ENCODE results near the gene LTBP1. TPM values are rescaled to one million over a fixed set of nuclear protein-coding genes. Genes with fewer than 3 reads are reported as not detected.

The LTBP1 gene
- total and polyA plus RNA-seq, 2 experiments from 2014 or later: 157 to 211 TPM

DNA sequence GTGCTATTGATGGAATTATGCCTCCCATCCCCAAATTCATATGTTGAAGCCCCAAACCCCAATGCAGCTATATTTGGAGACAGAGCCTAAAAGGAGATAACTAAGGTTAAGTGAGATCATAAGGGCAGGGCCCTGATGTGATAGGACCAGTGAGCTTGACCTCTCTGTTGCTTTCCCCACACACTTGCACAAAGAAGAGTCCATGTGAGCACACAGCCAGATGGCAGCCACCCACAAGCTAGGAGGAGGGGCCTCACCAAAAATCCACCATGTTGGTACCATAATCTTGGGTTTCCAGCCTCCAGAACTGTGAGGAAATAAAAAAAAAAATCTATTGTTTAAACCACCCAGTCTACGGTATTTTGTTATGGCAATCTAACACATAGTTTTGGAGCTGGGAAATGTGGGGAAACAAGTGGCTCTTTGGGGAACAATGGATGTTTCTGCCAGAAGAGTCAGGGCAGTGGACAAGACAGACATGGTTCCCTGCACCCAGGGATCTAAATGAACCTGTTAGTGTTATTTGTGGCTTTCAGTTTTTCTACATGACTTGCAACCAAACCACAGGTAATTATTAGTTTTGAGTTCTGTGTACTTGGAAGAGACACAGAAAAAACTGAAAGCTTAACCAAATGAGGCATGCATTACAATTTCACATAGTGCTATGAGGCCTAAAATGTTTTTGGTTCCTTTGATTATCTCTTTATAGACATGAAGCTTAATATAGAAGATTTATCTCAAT is 259.1 kb downstream of the LTBP1 start:
- Histone ChIP-seq H3K27me3 (replicated peaks; ENCODE audit: insufficient read depth) (no peaks in the 10 kb centered on the region), H3K4me1 (ENCODE audit: insufficient read depth) (peaks cover 28% of the 10 kb centered on the region), H3K9me3 (ENCODE audit: low read depth) (no peaks in the 10 kb centered on the region), H3K27ac (no peak overlapping the region), H3K36me3 (ENCODE audit: low read depth) (no peaks in the 10 kb centered on the region), H4K20me1 (ENCODE audit: insufficient read depth) (no peaks in the 10 kb centered on the region), H3K9me2 (ENCODE audit: insufficient read depth) (no peaks in the 10 kb centered on the region), H3F3A (ENCODE audit: insufficient read depth) (peaks cover 31% of the 10 kb centered on the region), H3K4me2 (ENCODE audit: unreplicated experiment) (no peak overlapping the region), H3K9ac (no peak overlapping the region), H3K4me3 (no peak overlapping the region), H3K79me2 (ENCODE audit: insufficient read depth) (peaks cover 19% of the 10 kb centered on the region; the same call in 1 of the 2 replicates), H2AFZ (no peak overlapping the region)
- 89 to 96% methylated on average over 1 of the region's 1 CpG for WGBS, 2 experiments (ENCODE audit: low coverage in 1 of 2, low lambda C conversion rate in 2 of 2, missing lambda C conversion rate in 2 of 2)
- in situ Hi-C loops (cut with MboI): no loop called here
- TF ChIP-seq EZH2phosphoT487 (IDR thresholded peaks at IDR 0.05; ENCODE audit: insufficient read depth, low read depth): no peak
- TF ChIP-seq EZH2 (IDR thresholded peaks at IDR 0.05; ENCODE audit: insufficient read depth, poor library complexity, severe bottlenecking): no peak
- no peak for DNase-seq

DNA sequence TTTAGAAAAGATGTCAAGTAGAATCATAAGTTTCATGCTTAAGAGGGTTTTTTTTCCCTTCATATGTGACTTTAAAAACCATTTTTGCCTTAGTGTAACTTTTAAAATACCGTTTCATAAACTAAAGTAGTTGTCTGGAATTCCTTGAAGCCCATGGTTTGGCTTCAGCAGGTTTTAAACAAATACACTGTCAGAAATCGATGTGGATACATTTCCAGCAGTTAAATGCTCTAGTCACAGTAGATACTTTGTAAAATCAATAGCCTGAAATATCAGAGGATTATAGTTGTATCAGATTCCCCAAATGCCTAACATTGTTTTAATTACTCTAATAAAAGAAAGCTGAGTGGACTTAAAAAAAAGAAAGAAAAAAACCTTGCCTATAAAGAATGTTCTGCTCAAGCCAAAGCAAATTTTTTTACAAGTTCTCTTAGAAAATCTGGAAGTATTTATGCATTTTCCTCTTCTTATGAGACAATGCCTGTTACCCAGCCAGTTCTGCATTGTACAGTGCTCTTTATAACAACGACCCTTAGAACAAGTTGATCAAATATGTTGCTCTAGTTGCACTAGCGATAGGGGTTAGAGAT is 260.5 kb downstream of the LTBP1 start:
- H3F3A ChIP-seq (ENCODE audit: insufficient read depth): peaks cover 43% of the 10 kb centered on the region
- peaks cover 19% of the 10 kb centered on the region; the same call in 1 of the 2 replicates for H3K79me2 ChIP-seq (ENCODE audit: insufficient read depth)
- no peaks in the 10 kb centered on the region for H4K20me1 ChIP-seq (ENCODE audit: insufficient read depth)
- H3K9ac ChIP-seq: no peak overlapping the region
- H3K27me3 ChIP-seq (replicated peaks; ENCODE audit: insufficient read depth): no peaks in the 10 kb centered on the region
- H3K36me3 ChIP-seq (ENCODE audit: low read depth): no peaks in the 10 kb centered on the region
- in situ Hi-C loops (cut with MboI): no loop called here
- H3K4me1 ChIP-seq (ENCODE audit: insufficient read depth): peaks cover 40% of the 10 kb centered on the region
- H2AFZ ChIP-seq: no peak overlapping the region; the same call in 1 of the 2 replicates
- H3K9me3 ChIP-seq (ENCODE audit: low read depth): no peaks in the 10 kb centered on the region
- peak overlapping the region; percentile 23 for H3K4me2 ChIP-seq (ENCODE audit: unreplicated experiment)
- 0 out of 2 replicates have a peak overlapping the region, but pooled peaks have one; percentile 2 for H3K4me3 ChIP-seq
- WGBS, 2 experiments (ENCODE audit: low coverage in 1 of 2, low lambda C conversion rate in 2 of 2, missing lambda C conversion rate in 2 of 2): 13 to 15% methylated on average over 4 of the region's 4 CpGs
- TF ChIP-seq EZH2 (IDR thresholded peaks at IDR 0.05; ENCODE audit: insufficient read depth, poor library complexity, severe bottlenecking) (no peak), EZH2phosphoT487 (IDR thresholded peaks at IDR 0.05; ENCODE audit: insufficient read depth, low read depth) (no peak)
- peak; percentile 60 for DNase-seq
- H3K27ac ChIP-seq: no peak overlapping the region; the same call in 1 of the 2 replicates
- H3K9me2 ChIP-seq (ENCODE audit: insufficient read depth): no peaks in the 10 kb centered on the region

DNA sequence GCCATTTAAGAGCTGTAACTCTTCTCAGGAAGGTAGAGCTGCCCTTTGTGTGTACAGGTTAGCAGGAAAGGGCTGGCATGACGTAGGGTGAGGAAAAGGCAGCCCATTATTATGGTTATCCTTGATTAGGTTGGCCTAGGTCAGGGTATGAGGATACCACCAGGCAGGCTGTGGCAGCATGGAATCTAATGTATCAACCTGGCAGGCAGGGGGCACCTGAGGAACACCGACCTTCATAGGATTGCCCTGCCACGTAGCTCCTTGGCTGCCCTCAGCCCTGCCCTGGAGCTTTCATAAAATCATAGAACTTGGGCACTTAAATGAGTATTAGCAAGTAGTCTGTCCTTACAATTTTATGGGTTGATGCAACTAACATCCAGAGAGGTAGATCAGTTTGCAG is 261.6 kb downstream of the LTBP1 start:
- H3K27ac ChIP-seq: no peak overlapping the region
- 97 to 100% methylated on average over 3 of the region's 3 CpGs for WGBS, 2 experiments (ENCODE audit: low coverage in 1 of 2, low lambda C conversion rate in 2 of 2, missing lambda C conversion rate in 2 of 2)

DNA sequence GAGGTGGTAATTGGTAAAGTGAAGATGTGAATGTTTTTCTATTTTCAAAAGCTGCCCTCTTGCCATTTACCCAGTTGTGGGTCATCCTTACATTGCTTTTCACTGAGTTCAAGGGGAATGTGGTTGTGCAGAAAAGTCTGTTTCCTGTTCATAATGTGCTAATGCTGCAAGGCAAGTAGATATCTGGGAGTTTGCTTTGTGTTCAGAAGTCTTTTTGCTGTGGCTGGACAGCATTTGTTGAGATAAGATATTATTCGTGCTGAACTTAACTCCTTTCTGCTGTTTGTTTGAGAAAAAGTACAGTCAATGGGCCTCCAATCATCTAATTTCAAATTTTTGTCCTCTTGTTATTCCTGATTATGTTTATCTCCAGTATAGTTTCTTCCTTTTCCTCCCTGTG is 263.2 kb downstream of the LTBP1 start:
- Histone ChIP-seq H3K36me3 (ENCODE audit: low read depth) (0 out of 2 replicates have a peak, but pooled peaks cover 3% of the 10 kb centered on the region), H3K4me2 (ENCODE audit: unreplicated experiment) (peak overlapping the region; percentile 41), H3K9me2 (ENCODE audit: insufficient read depth) (no peaks in the 10 kb centered on the region), H3K27me3 (replicated peaks; ENCODE audit: insufficient read depth) (no peaks in the 10 kb centered on the region), H3K4me3 (0 out of 2 replicates have a peak overlapping the region, but pooled peaks have one; percentile 25), H3K79me2 (ENCODE audit: insufficient read depth) (peaks cover 26% of the 10 kb centered on the region), H3K9me3 (ENCODE audit: low read depth) (no peaks in the 10 kb centered on the region), H3F3A (ENCODE audit: insufficient read depth) (peaks cover 70% of the 10 kb centered on the region), H4K20me1 (ENCODE audit: insufficient read depth) (no peaks in the 10 kb centered on the region), H2AFZ (0 out of 2 replicates have a peak overlapping the region, but pooled peaks have one; percentile 9), H3K27ac (peak overlapping the region; percentile 85), H3K9ac (peak overlapping the region; percentile 30; the same call in 1 of the 2 replicates), H3K4me1 (ENCODE audit: insufficient read depth) (peaks cover 64% of the 10 kb centered on the region)
- in situ Hi-C loops (cut with MboI): no loop called here
- peak; percentile 32 for DNase-seq
- WGBS, 2 experiments (ENCODE audit: low coverage in 1 of 2, low lambda C conversion rate in 2 of 2, missing lambda C conversion rate in 2 of 2): 71 to 84% methylated on average over 1 of the region's 1 CpG
- TF ChIP-seq EZH2phosphoT487 (IDR thresholded peaks at IDR 0.05; ENCODE audit: insufficient read depth, low read depth) (no peak), EZH2 (IDR thresholded peaks at IDR 0.05; ENCODE audit: insufficient read depth, poor library complexity, severe bottlenecking) (no peak)

More for the DNA sequence above, 261.6 kb downstream of the LTBP1 start:
- Histone ChIP-seq H3K9ac (no peak overlapping the region), H3K9me2 (ENCODE audit: insufficient read depth) (no peaks in the 10 kb centered on the region), H3K27me3 (replicated peaks; ENCODE audit: insufficient read depth) (no peaks in the 10 kb centered on the region), H3K4me1 (ENCODE audit: insufficient read depth) (peaks cover 52% of the 10 kb centered on the region), H3K79me2 (ENCODE audit: insufficient read depth) (peaks cover 18% of the 10 kb centered on the region), H2AFZ (no peak overlapping the region), H3K36me3 (ENCODE audit: low read depth) (no peaks in the 10 kb centered on the region), H3K9me3 (ENCODE audit: low read depth) (no peaks in the 10 kb centered on the region), H3F3A (ENCODE audit: insufficient read depth) (peaks cover 55% of the 10 kb centered on the region), H3K4me2 (ENCODE audit: unreplicated experiment) (no peak overlapping the region), H4K20me1 (ENCODE audit: insufficient read depth) (no peaks in the 10 kb centered on the region), H3K4me3 (no peak overlapping the region)
- in situ Hi-C loops (cut with MboI): no loop called here
- DNase-seq: no peak
- TF ChIP-seq EZH2phosphoT487 (IDR thresholded peaks at IDR 0.05; ENCODE audit: insufficient read depth, low read depth): no peak
- no peak for TF ChIP-seq EZH2 (IDR thresholded peaks at IDR 0.05; ENCODE audit: insufficient read depth, poor library complexity, severe bottlenecking)
